Neural cell (in vitro differentiated cells): ENCODE data around the gene SURF1. TPM values are rescaled to one million over a fixed set of nuclear protein-coding genes. Genes with fewer than 3 reads are reported as not detected.

ENCODE experiments used
- H2AFZ ChIP-seq: fragments of 200-600, 300-800 bp; sonication (generic), shearing (Covaris generic); 2 replicates; pipeline ENCODE4 v1.6.0; 2014; ENCODE audit warnings: low read depth, mild to moderate bottlenecking, antibody characterized with exemption, low read length, moderate library complexity
- H3F3A ChIP-seq: fragments of 200-600 bp; shearing (Covaris generic); 2 replicates; pipeline ENCODE4 v1.6.1; 2016; ENCODE audit warnings: mild to moderate bottlenecking, moderate library complexity, mixed read lengths, antibody characterized with exemption, low read length; ENCODE audit not compliant: insufficient read depth, poor library complexity, severe bottlenecking
- H3K27ac ChIP-seq: fragments of 200-600, 300-800 bp; sonication (generic), shearing (Covaris generic); 2 replicates; pipeline ENCODE4 v1.5.1; 2014; ENCODE audit warnings: mild to moderate bottlenecking, low read length, moderate library complexity
- H3K27me3 ChIP-seq: fragments of 300-800, 200-600 bp; sonication (generic), shearing (Covaris generic); 2 replicates; pipeline ENCODE4 v1.6.0; 2014; ENCODE audit warnings: mild to moderate bottlenecking, low read depth, low read length, moderate library complexity; ENCODE audit not compliant: insufficient read depth
- H3K36me3 ChIP-seq: fragments of 300-800, 200-600 bp; sonication (generic), shearing (Covaris generic); 2 replicates; pipeline ENCODE4 v1.5.1; 2014; ENCODE audit warnings: mild to moderate bottlenecking, antibody characterized with exemption, low read length, moderate library complexity; ENCODE audit not compliant: insufficient read depth
- H3K4me2 ChIP-seq: fragments of 300-800, 200-600 bp; sonication (generic), shearing (Covaris generic); 2 replicates; pipeline ENCODE4 v1.6.0; 2014; ENCODE audit warnings: mild to moderate bottlenecking, low read length
- H3K4me3 ChIP-seq: fragments of 300-800, 200-600 bp; sonication (generic), shearing (Covaris generic); 2 replicates; pipeline ENCODE4 v1.5.1; 2014; ENCODE audit warnings: mild to moderate bottlenecking, low read length, moderate library complexity
- H3K79me2 ChIP-seq: fragments of 200-600 bp; shearing (Covaris generic); replicated peaks from 2 replicates; pipeline ENCODE4 v1.6.0; 2014; ENCODE audit warnings: mild to moderate bottlenecking, low read length, moderate library complexity; ENCODE audit not compliant: insufficient read depth
- H3K9ac ChIP-seq: fragments of 300-800, 200-600 bp; sonication (generic), shearing (Covaris generic); 2 replicates; pipeline ENCODE4 v1.6.1; 2016; ENCODE audit warnings: mild to moderate bottlenecking, low read length, mixed read lengths
- H3K9me2 ChIP-seq: fragments of 200-600 bp; shearing (Covaris generic); 2 replicates; pipeline ENCODE4 v1.6.1; 2016; ENCODE audit warnings: mild to moderate bottlenecking, low read length, mixed read lengths; ENCODE audit not compliant: insufficient read depth
- H3K9me3 ChIP-seq: fragments of 200-600, 300-800 bp; sonication (generic), shearing (Covaris generic); 2 replicates; pipeline ENCODE4 v1.6.1; 2016; ENCODE audit warnings: mild to moderate bottlenecking, mixed run types, low read length, moderate library complexity, mixed read lengths
- H4K20me1 ChIP-seq: fragments of 200-600 bp; shearing (Covaris generic); 2 replicates; pipeline ENCODE4 v1.6.1; 2016; ENCODE audit warnings: mild to moderate bottlenecking, mixed run types; ENCODE audit not compliant: insufficient read depth
- EP300 ChIP-seq: fragments of 450-650 bp; conservative IDR thresholded peaks from 2 replicates; pipeline ENCODE4 v1.6.1; 2014; ENCODE audit warnings: antibody characterized with exemption, mild to moderate bottlenecking, moderate library complexity; ENCODE audit not compliant: poor library complexity, severe bottlenecking
- EZH2 ChIP-seq: fragments of 200-600, 300-800 bp; shearing (Covaris generic), sonication (generic); IDR thresholded peaks from 2 replicates; pipeline ENCODE4 v1.6.1; 2014; ENCODE audit warnings: antibody characterized with exemption, low read length, borderline replicate concordance, mild to moderate bottlenecking; ENCODE audit not compliant: insufficient read depth, poor library complexity, severe bottlenecking
- MXI1 ChIP-seq: fragments of 450-650 bp; conservative IDR thresholded peaks from 2 replicates; pipeline ENCODE4 v1.6.1; 2014; ENCODE audit warnings: antibody characterized with exemption, mild to moderate bottlenecking; ENCODE audit not compliant: poor library complexity, severe bottlenecking
- POLR2AphosphoS5 ChIP-seq: IDR thresholded peaks from 2 replicates; pipeline ENCODE4 v1.6.1; 2012
- RAD21 ChIP-seq: fragments of 450-650 bp; conservative IDR thresholded peaks from 2 replicates; pipeline ENCODE4 v1.6.1; 2014; ENCODE audit warnings: antibody characterized with exemption, mild to moderate bottlenecking, moderate library complexity
- REST ChIP-seq: IDR thresholded peaks from 2 replicates; pipeline ENCODE4 v1.6.1; 2012; ENCODE audit warnings: borderline replicate concordance
- SMC3 ChIP-seq: fragments of 450-650 bp; conservative IDR thresholded peaks from 2 replicates; pipeline ENCODE4 v1.6.1; 2014; ENCODE audit warnings: antibody characterized with exemption, mild to moderate bottlenecking, moderate library complexity; ENCODE audit not compliant: poor library complexity
- TAF1 ChIP-seq: IDR thresholded peaks from 2 replicates; pipeline ENCODE4 v1.6.1; 2012; ENCODE audit warnings: low read depth
- polyA plus RNA-seq: library from polyadenylated mRNA; depleted of rRNA; stranded (reverse); fragments of >200 nt; gene quantifications from 2 replicates; pipeline ENCODE4 v1.2.3, GENCODE V29; 2014
- TF ChIP-seq, protein P1 (sequence below): fragments of 450-650 bp; IDR thresholded peaks from 2 replicates; pipeline ENCODE4 v1.5.1; 2014; ENCODE audit warnings: antibody characterized with exemption, mild to moderate bottlenecking, moderate library complexity; ENCODE audit not compliant: poor library complexity, severe bottlenecking

Gene SURF1
- polyA plus RNA-seq, 1 donor from 2014 or later: 32.3 TPM

- H3K4me3 ChIP-seq: no peak overlapping the region
- H3K9me2 ChIP-seq: no peaks in the 10 kb centered on the region
- no peak overlapping the region for H3K27ac ChIP-seq
- TF ChIP-seq MXI1: no peak
- TF ChIP-seq, protein P1, sequence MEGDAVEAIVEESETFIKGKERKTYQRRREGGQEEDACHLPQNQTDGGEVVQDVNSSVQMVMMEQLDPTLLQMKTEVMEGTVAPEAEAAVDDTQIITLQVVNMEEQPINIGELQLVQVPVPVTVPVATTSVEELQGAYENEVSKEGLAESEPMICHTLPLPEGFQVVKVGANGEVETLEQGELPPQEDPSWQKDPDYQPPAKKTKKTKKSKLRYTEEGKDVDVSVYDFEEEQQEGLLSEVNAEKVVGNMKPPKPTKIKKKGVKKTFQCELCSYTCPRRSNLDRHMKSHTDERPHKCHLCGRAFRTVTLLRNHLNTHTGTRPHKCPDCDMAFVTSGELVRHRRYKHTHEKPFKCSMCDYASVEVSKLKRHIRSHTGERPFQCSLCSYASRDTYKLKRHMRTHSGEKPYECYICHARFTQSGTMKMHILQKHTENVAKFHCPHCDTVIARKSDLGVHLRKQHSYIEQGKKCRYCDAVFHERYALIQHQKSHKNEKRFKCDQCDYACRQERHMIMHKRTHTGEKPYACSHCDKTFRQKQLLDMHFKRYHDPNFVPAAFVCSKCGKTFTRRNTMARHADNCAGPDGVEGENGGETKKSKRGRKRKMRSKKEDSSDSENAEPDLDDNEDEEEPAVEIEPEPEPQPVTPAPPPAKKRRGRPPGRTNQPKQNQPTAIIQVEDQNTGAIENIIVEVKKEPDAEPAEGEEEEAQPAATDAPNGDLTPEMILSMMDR: peak; percentile 18
- no peaks in the 10 kb centered on the region for H3K36me3 ChIP-seq
- no peaks in the 10 kb centered on the region for H4K20me1 ChIP-seq
- no peaks in the 10 kb centered on the region for H3K79me2 ChIP-seq
- H3K4me2 ChIP-seq: no peak overlapping the region
- no peaks in the 10 kb centered on the region for H3K27me3 ChIP-seq
- no peak overlapping the region for H3K9ac ChIP-seq
- no peaks in the 10 kb centered on the region for H3F3A ChIP-seq
- no peaks in the 10 kb centered on the region for H3K9me3 ChIP-seq
- H2AFZ ChIP-seq: no peak overlapping the region
Measured at GRCh38 chr9:133403766-133404453, 47.6 kb upstream of the SURF1 start.

DNA sequence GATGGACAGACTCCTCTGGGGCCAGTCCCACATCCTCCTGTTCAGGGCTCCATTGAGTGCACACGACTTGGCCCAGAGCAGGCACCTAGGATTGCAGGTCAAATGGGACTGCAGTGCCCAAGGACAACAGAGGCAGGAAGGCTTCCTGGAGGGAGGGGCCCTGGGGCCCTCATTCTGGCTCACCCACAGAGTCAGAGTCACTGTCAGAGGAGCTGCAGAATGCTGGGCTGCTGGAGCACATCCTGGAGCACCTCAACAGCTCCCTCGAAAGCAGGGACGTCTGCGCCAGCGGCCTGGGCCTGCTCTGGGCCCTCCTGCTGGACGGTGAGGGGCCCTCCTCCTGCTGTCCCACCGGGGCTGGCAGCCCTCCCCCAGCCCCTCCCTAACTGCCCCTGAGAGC, 46.4 kb upstream of the SURF1 start:
- no peaks in the 10 kb centered on the region for H3K79me2 ChIP-seq
- no peak overlapping the region for H2AFZ ChIP-seq
- no peak overlapping the region for H3K4me2 ChIP-seq
- no peaks in the 10 kb centered on the region for H3K9me3 ChIP-seq
- H3K27me3 ChIP-seq: no peaks in the 10 kb centered on the region
- no peak overlapping the region for H3K27ac ChIP-seq
- no peaks in the 10 kb centered on the region for H3K36me3 ChIP-seq
- no peak overlapping the region for H3K9ac ChIP-seq
- no peak for TF ChIP-seq EP300
- no peak for TF ChIP-seq MXI1
- TF ChIP-seq, protein P1: no peak
- no peak for TF ChIP-seq SMC3
- no peak for TF ChIP-seq POLR2AphosphoS5
- TF ChIP-seq TAF1: no peak
- TF ChIP-seq EZH2: no peak
- no peak for TF ChIP-seq RAD21
- no peak for TF ChIP-seq REST
- H3K9me2 ChIP-seq: no peaks in the 10 kb centered on the region
- no peaks in the 10 kb centered on the region for H4K20me1 ChIP-seq
- H3F3A ChIP-seq: no peaks in the 10 kb centered on the region
- H3K4me3 ChIP-seq: no peak overlapping the region
